HG03442 (cell line): Measurements from ENCODE around the gene KRTAP19-6.
"Not testable (repeated sequence)": the region's sequence is repeated elsewhere in the genome, so short reads cannot be mapped to it uniquely, and the experiment has no call there.

Experiments used
- ATAC-seq: cut with Tn5 transposase; IDR thresholded peaks from one replicate; pipeline ENCODE4 v1.9.1; 2021; ENCODE audit warnings: mild to moderate bottlenecking, moderate library complexity; ENCODE audit not compliant: unreplicated experiment

Gene KRTAP19-6, protein sequence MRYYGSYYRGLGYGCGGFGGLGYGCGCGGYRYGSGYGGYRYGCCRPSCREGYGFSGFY

DNA sequence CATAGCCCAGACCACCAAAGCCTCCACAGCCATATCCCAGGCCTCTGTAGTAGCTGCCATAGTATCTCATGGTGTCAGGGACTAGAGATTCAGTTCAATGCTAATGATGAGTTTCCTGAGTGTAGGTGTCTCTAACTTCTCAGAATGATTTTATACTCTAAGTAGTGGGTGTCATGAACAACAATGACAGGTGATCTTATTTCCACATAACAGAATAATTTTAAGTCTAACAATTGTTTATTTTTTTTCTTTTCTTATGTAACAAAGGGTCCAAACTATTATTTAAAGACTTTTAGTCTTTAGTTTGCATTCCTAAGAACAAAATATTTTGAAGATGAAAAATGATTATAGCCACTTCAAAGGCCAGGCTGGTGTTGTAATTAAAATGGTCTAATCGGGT lies at the start of gene KRTAP19-6:
KRTAP19-6 (minus strand) TSS at position 101 of the 400 bp plus-strand sequence; CDS start at position 70, 31 bp downstream.
- ATAC-seq, result no peak

DNA sequence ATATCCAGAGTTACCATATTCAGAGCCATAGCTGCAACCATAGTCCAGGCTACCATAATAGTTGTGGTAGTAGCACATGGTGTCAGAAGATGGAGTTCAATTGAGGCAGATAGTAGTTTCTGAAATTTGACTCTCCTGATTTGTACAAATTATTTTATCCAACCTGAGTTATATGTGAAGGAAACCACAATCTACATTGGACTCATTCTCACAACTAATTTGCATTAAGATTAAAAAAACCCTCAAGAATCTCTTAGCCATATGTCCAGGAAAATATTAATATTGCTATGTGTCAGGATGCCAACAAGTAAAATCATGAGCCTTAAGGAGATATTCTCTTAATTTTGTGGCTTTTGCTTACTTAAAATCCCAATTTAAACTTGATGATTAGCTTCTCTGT lies 48.6 kb upstream of the KRTAP19-6 start, which contains the start of gene KRTAP22-2:
KRTAP22-2 (minus strand) TSS at position 101 of the 400 bp plus-strand sequence.
- ATAC-seq, result no peak

DNA sequence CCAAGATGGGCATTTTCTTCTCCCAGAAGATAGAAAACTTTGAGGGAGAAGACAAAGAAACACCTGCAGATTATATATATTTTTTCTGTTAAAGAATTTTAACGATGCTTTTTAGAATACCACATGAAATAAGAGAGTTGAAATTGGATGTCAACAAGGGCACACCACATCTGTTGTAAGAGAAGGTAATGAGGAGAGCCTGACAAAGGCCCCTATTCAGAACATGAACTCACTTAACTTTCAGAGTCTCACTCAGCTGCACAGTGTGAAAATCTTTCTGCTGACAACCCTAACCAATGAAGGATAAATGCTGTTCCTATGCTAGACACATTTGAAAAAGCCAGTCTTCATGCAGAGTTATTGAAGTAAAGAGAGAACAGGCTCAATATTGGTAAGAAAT lies 41.2 kb upstream of the KRTAP19-6 start:
- ATAC-seq, result no peak

DNA sequence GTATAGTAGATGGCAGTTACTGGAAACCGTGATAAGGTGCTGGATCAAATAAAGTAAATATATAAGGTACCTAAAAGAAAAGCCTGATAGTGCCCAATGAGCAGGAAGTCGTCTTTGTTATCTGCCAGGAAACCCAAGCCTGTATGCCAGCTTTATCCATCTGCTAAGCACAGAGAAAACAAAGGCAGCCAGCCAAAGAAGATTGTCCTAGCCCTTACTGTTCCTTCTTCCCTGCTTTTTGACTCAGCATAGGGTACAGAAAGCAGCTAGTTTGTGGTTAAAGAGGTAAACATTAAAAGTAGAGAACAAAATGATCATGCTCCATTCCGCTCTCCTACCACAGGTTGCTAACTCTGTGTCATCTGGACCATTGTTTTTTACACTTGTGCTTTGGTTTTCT lies 38.5 kb upstream of the KRTAP19-6 start:
- no peak for ATAC-seq

DNA sequence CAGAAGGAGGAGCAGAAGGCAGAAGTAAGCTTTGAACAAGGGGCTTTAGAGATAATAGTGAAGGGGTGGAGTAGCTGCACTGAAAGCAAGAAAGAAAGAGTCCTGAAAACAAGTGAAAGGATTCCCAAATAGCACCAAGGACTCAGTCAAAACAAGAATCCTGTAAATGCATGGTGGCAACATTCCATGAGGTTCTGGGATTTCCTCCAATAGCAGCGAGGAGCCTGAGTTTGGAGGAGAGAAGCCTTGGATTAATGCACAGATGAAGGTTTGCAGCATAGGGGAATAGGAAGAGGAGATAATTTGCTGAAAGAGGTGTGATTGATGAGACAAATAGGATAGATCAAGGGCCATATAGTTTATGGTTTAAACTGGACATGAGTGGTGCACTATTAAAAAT lies 37.7 kb upstream of the KRTAP19-6 start:
- no peak for ATAC-seq

GRCh38 chr21:30577766-30578165 lies 36.1 kb upstream of the KRTAP19-6 start:
- ATAC-seq, result no peak

- ATAC-seq, result no peak
These were observed 26.0 kb upstream of the KRTAP19-6 start for GRCh38 chr21:30567617-30568016.

DNA sequence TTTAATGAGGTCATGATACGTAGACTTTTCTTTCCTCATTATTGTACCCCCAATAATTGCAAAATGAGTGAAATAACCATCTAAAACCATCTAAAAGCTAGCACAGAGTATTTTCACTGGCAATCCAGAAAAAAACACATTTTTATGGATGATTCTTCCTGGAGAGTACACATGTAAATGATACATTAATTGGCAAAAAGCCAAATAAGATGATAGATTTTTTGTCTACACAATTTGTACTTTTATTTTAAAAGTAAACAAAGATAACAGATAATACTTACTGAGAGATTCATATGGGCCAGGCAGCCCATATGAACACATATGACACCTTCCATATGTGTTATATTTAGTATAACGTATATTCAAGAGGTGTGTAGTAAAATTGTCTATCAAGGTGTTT lies 22.0 kb upstream of the KRTAP19-6 start:
- no peak for ATAC-seq

DNA sequence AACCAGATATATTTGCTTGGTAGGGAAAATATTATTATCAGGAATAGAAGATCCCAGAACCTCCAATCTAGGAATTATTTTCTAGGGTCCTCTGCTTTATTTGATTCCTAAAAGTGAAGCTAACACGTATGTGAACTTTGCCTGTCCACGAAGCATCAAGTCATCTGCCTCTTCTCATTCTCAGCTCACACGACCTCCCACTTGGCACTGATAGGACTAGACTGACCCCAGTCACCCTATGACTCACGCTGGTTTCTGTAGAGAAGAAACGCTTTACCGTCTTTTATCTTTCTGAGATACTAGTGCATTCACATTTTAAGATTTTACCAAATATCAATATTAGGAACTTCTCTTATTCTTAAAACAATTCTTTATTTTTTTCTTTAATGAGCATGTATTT lies 21.4 kb upstream of the KRTAP19-6 start:
- no peak for ATAC-seq

DNA sequence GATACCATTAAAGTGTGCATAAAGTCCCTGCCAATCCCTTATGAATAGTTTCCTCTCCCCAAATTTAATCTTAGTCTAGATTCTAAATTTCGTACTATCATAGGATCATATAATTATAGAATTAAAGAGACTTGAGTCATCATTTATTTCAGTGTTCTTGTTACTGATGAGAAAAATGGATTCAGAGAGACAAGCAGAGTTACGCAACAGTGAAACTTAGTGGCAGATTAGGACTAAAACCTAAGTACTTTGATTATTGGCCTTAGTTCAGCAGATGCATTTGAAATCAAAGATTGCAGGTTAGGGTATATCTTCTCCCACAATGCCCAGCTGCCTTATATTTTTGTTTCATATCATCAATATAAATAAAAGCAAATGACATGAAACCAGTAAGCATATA lies 20.3 kb upstream of the KRTAP19-6 start:
- ATAC-seq, result no peak

GRCh38 chr21:30561264-30561895 lies 19.7 kb upstream of the KRTAP19-6 start, which contains the start of gene KRTAP19-7:
Gene KRTAP19-7, minus strand, starts transcription at chr21:30561314. Its CDS starts 25 bp downstream, at chr21:30561289.
- no peak for ATAC-seq

GRCh38 chr21:30555095-30555494 lies 13.4 kb upstream of the KRTAP19-6 start:
- ATAC-seq, result no peak

DNA sequence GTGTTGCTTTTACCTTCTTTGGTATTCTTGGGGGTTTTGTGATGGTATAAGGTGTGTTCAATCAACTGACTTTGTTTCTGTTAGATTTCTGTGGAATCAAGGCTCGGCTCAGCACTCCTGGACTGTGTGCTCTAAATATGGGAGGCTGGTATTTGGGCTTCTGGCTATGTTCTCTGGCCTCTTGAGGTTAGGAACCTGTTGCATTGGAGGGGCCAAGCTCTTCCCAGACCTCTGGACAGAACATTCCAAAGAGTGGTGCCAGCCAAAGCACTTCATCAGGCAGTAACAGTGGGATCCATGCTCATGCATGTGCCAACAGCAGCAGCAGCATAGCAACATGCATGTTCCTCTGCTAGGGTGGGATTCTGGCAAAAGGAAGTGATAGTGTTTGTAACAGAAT lies 11.1 kb upstream of the KRTAP19-6 start:
- no peak for ATAC-seq

DNA sequence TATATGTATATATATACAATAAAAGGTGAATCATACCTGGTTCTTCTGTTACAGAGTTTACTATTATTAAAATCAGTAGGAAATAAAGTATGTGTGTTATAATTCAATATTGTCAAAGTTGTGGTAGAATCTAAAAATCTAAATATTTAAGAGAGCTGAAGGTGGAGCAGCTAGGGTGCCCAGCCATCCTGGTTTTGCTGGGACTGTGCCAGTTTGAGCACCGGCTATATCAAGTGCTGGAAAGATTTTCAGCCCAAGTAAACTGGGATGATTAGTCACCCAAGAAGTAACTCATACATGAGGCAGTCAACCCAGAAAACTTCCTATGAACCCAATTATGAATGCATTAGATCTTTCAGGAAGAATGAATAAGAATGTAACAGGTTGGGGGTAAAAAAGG lies 22.8 kb downstream of the KRTAP19-6 start:
- no peak for ATAC-seq

DNA sequence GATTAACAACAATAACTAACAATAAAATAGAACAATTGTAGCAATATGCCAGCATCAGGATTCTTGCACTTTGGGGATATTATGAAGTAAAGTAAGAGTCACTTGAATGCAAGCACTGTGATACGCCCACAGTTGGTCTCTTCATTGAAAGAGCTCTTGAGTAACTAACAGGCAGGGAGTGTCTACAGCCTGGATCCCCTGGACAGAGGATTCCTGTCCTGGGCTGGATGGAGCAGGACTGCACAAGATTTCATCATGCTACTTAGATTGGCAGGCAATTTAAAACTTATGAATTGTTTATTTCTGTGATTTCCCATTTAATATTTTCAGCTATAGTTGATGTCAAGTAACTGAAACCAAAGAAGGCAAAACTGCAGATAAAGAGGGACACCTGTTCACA lies 26.0 kb downstream of the KRTAP19-6 start:
- ATAC-seq, result no peak

- ATAC-seq, result not testable (repeated sequence)
These were observed 36.0 kb downstream of the KRTAP19-6 start for GRCh38 chr21:30505621-30506205.

- ATAC-seq, result no peak
These were observed 39.6 kb downstream of the KRTAP19-6 start, which contains the start of gene KRTAP19-5 for GRCh38 chr21:30502041-30502440. Gene KRTAP19-5, minus strand, starts transcription at chr21:30502141. Its CDS starts 51 bp downstream, at chr21:30502090.

DNA sequence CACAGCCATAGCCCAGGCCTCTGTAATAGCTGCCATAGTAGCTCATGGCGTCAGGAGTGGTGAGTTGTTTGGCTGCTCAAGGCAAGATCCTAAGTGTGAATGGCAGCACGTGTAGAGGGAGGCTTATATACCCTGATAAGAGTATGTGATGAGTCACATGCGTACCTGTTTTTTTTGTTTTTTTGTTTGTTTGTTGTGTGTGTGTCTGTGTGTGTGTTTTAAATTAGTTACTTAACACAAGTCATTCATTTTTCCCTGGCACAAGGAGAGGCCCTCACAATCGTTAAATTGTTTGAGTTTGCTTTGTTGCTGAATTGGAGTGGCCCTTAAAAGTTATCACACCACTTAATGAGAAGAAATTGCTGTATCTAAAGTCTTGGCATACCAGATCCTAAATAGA lies 44.6 kb downstream of the KRTAP19-6 start, which contains the start of gene KRTAP19-4:
KRTAP19-4 (minus strand) TSS at position 101 of the 400 bp plus-strand sequence; CDS start at position 46, 55 bp downstream.
- ATAC-seq, result no peak

- no peak for ATAC-seq
These were observed 49.7 kb downstream of the KRTAP19-6 start, which contains the start of gene KRTAP19-3 for GRCh38 chr21:30491963-30492428. Gene KRTAP19-3, minus strand, starts transcription at chr21:30492013. Its CDS starts 56 bp downstream, at chr21:30491957.
